Osteoblast (primary cell): ENCODE results near the gene SLC35F4. TPM values are rescaled to one million over a fixed set of nuclear protein-coding genes. Genes with fewer than 3 reads are reported as not detected.

ENCODE experiments used
- DNase-seq: peaks from one replicate; pipeline ENCODE4 v3.0.0; 2011; ENCODE audit warnings: low spot score, mixed read lengths; ENCODE audit not compliant: insufficient read length; ENCODE audit errors: missing footprints
- H2AFZ ChIP-seq: 2 replicates; pipeline ENCODE4 v1.6.0; 2011; ENCODE audit warnings: mild to moderate bottlenecking, low read length
- H3K27ac ChIP-seq: 2 replicates; pipeline ENCODE4 v1.5.1; 2011; ENCODE audit warnings: mild to moderate bottlenecking, low read depth, low read length, moderate library complexity
- H3K27me3 ChIP-seq: 2 replicates; pipeline ENCODE4 v1.6.0; 2012; ENCODE audit warnings: mild to moderate bottlenecking, control low read depth, inconsistent platforms, low read length, moderate library complexity; ENCODE audit not compliant: insufficient read depth
- H3K36me3 ChIP-seq: 2 replicates; pipeline ENCODE4 v1.5.1; 2011; ENCODE audit warnings: mild to moderate bottlenecking, low read length, control low read depth, moderate library complexity; ENCODE audit not compliant: insufficient read depth
- H3K4me1 ChIP-seq: 2 replicates; pipeline ENCODE4 v1.5.1; 2011; ENCODE audit warnings: mild to moderate bottlenecking, low read length, control low read depth, moderate library complexity; ENCODE audit not compliant: insufficient read depth
- H3K4me2 ChIP-seq: 2 replicates; pipeline ENCODE4 v1.6.0; 2011; ENCODE audit warnings: mild to moderate bottlenecking, low read length; ENCODE audit not compliant: insufficient read depth
- H3K4me3 ChIP-seq: fragments of 200-600 bp; sonication (generic); 3 replicates; pipeline ENCODE4 v1.5.1; 2012; ENCODE audit warnings: mild to moderate bottlenecking, low read length, inconsistent platforms; ENCODE audit not compliant: insufficient read depth
- H3K79me2 ChIP-seq: 2 replicates; pipeline ENCODE4 v1.6.0; 2012; ENCODE audit warnings: mild to moderate bottlenecking, low read length, control low read depth, inconsistent platforms; ENCODE audit not compliant: insufficient read depth
- H3K9me3 ChIP-seq: 2 replicates; pipeline ENCODE4 v1.5.1; 2011; ENCODE audit warnings: low read depth, low read length, control low read depth
- H4K20me1 ChIP-seq: 2 replicates; pipeline ENCODE4 v1.6.0; 2012; ENCODE audit warnings: mild to moderate bottlenecking, low read length, control low read depth; ENCODE audit not compliant: insufficient read depth
- CTCF ChIP-seq: IDR thresholded peaks from 2 replicates; pipeline ENCODE4 v1.5.1; 2011; ENCODE audit warnings: mild to moderate bottlenecking, low read depth, low read length, moderate library complexity; ENCODE audit errors: extremely low read depth
- total RNA-seq: library from RNA; depleted of rRNA; stranded (reverse); fragments of >200 nt; gene quantifications from 2 replicates; pipeline ENCODE4 v1.2.3, GENCODE V29; 2012

The SLC35F4 gene
- total RNA-seq, 1 donor: not detected

DNA sequence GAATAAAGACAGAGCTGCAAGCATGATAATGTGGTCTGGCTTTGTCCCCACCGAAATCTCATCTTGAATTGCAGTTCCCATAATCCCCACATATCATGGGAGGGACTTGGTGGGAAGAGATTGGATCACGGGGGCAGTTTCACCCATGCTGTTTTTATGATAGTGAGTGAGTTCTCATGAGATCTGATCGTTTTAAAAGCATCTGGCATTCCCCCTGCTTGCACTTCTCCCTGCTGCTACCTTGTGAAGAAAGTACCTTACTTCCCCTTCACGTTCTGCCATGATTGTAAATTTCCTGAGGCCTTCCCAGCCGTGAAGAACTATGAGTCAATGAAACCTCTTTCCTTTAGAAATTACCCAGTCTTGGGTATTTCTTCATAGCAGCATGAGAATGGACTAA, 158.7 kb downstream of the SLC35F4 start:
- H3K4me2 ChIP-seq: no peak overlapping the region
- no peaks in the 10 kb centered on the region for H3K4me1 ChIP-seq
- H3K27ac ChIP-seq: no peak overlapping the region
- no peak overlapping the region for H2AFZ ChIP-seq
- no peaks in the 10 kb centered on the region for H3K36me3 ChIP-seq
- H3K4me3 ChIP-seq: no peak overlapping the region
- DNase-seq: no peak
- TF ChIP-seq CTCF: no peak
- no peaks in the 10 kb centered on the region for H3K27me3 ChIP-seq
- H4K20me1 ChIP-seq: no peaks in the 10 kb centered on the region
- H3K79me2 ChIP-seq: no peaks in the 10 kb centered on the region
- H3K9me3 ChIP-seq: no peaks in the 10 kb centered on the region

GRCh38 chr14:57704763-57705162, 161.1 kb downstream of the SLC35F4 start:
- no peaks in the 10 kb centered on the region for H3K4me1 ChIP-seq
- no peak for TF ChIP-seq CTCF

GRCh38 chr14:57699947-57700346, 165.9 kb downstream of the SLC35F4 start:
- no peak overlapping the region for H3K4me2 ChIP-seq
- no peaks in the 10 kb centered on the region for H3K27me3 ChIP-seq
- no peaks in the 10 kb centered on the region for H3K9me3 ChIP-seq
- H3K79me2 ChIP-seq: no peaks in the 10 kb centered on the region
- no peak for DNase-seq
- no peak for TF ChIP-seq CTCF
- no peaks in the 10 kb centered on the region for H3K4me1 ChIP-seq
- no peaks in the 10 kb centered on the region for H3K36me3 ChIP-seq
- H4K20me1 ChIP-seq: no peaks in the 10 kb centered on the region
- no peak overlapping the region for H2AFZ ChIP-seq
- H3K27ac ChIP-seq: no peak overlapping the region
- H3K4me3 ChIP-seq: no peak overlapping the region

More at GRCh38 chr14:57704763-57705162, 161.1 kb downstream of the SLC35F4 start:
- H3K79me2 ChIP-seq: no peaks in the 10 kb centered on the region
- H3K4me3 ChIP-seq: no peak overlapping the region
- no peaks in the 10 kb centered on the region for H3K36me3 ChIP-seq
- H4K20me1 ChIP-seq: no peaks in the 10 kb centered on the region
- no peak overlapping the region for H2AFZ ChIP-seq
- H3K27me3 ChIP-seq: no peaks in the 10 kb centered on the region
- no peak overlapping the region for H3K27ac ChIP-seq
- H3K9me3 ChIP-seq: no peaks in the 10 kb centered on the region
- DNase-seq: no peak
- H3K4me2 ChIP-seq: no peak overlapping the region

- no peak for DNase-seq
- H3K4me3 ChIP-seq: no peak overlapping the region
- no peaks in the 10 kb centered on the region for H3K27me3 ChIP-seq
- H3K4me1 ChIP-seq: no peaks in the 10 kb centered on the region
- no peaks in the 10 kb centered on the region for H3K9me3 ChIP-seq
- H2AFZ ChIP-seq: no peak overlapping the region
- H4K20me1 ChIP-seq: no peaks in the 10 kb centered on the region
- peak; percentile 74 for TF ChIP-seq CTCF
- H3K36me3 ChIP-seq: no peaks in the 10 kb centered on the region
- H3K27ac ChIP-seq: no peak overlapping the region
- H3K4me2 ChIP-seq: no peak overlapping the region
- H3K79me2 ChIP-seq: no peaks in the 10 kb centered on the region
These were observed 173.2 kb downstream of the SLC35F4 start for GRCh38 chr14:57692671-57693070.
